ENCODE results near the gene BCAN. TPM values are rescaled to one million over a fixed set of nuclear protein-coding genes. Genes with fewer than 3 reads are reported as not detected.
"Not testable (repeated sequence)": the region's sequence is repeated elsewhere in the genome, so short reads cannot be mapped to it uniquely, and the experiment has no call there.

The BCAN gene
- total and polyA plus RNA-seq, 10 donors: 0.10 to 0.11 TPM; not detected in 8

DNA sequence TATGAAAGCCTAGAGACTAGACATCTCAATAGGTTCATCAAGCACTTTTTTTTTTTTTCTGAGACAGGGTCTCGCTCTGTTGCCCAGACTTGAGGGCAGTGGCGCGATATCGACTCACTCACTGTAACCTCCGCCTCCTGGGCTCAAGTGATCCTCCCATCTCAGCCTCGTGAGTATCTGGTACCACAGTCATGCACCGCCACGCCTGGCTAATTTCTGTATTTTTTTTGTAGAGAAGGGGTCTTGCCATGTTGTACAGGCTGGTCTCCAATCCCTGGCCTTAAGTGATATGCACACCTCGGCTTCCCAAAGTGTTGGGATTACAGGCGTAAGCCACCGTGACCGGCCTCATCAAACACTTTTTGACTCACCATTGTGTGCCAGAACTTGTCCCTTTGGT is 40.0 kb upstream of the BCAN start:
- intact Hi-C loops (cut with DNase I; ENCODE audit: low total_unique reads): loop anchor here (10.0 kb wide), 1 partner anchor 117 kb away; no protein-coding TSS in a partner anchor

DNA sequence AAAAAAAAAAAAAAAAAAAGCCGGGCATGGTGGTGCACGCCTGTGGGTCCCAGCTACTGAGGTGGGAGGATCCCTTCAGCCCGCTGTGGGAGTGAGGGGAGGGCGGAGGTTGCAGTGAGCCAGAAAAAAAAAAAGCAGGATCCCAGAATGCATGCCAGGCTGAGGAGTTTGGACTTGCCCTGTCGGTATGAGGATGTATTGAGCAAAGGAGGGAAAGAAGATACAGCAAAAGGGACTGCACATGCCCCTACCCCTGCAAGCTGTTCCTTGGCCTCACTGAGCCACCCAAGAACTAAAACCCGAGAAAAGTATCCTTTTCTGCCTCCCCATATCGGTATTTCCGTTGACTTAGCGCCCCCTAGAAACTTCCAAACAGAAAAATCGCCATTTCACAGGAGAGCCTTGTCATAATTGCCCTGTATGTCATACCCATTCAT is 39.3 kb upstream of the BCAN start:
- TF ChIP-seq POLR2A (IDR thresholded peaks at IDR 0.05): no peak
- TF ChIP-seq, protein P1, sequence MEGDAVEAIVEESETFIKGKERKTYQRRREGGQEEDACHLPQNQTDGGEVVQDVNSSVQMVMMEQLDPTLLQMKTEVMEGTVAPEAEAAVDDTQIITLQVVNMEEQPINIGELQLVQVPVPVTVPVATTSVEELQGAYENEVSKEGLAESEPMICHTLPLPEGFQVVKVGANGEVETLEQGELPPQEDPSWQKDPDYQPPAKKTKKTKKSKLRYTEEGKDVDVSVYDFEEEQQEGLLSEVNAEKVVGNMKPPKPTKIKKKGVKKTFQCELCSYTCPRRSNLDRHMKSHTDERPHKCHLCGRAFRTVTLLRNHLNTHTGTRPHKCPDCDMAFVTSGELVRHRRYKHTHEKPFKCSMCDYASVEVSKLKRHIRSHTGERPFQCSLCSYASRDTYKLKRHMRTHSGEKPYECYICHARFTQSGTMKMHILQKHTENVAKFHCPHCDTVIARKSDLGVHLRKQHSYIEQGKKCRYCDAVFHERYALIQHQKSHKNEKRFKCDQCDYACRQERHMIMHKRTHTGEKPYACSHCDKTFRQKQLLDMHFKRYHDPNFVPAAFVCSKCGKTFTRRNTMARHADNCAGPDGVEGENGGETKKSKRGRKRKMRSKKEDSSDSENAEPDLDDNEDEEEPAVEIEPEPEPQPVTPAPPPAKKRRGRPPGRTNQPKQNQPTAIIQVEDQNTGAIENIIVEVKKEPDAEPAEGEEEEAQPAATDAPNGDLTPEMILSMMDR (IDR thresholded peaks at IDR 0.05 in 8 of 11, conservative IDR thresholded peaks at IDR 0.05 in 3 of 11): peak in 3 of 11 experiments; percentile 10 to 14 (median 12)
- no peaks in the 10 kb centered on the region for H3K9me3 ChIP-seq
- H3K4me1 ChIP-seq: peaks cover 8 to 50% (median 30%) of the 10 kb centered on the region in 6 donors
- no peak for DNase-seq
- H3K36me3 ChIP-seq: peaks cover 0 to 16% (median 13%) of the 10 kb centered on the region in 6 donors
- no peaks in the 10 kb centered on the region for H3K27me3 ChIP-seq (replicated peaks in 1 of 7)
- no peak overlapping the region for H3K4me3 ChIP-seq
- 38 to 47% (median 40%) methylated on average over 9 to 10 of the region's 10 CpGs for WGBS, 5 donors
- no peak overlapping the region for H3K27ac ChIP-seq
- intact Hi-C loops (cut with DNase I; ENCODE audit: low total_unique reads): loop anchor here (10.0 kb wide), 1 partner anchor 118 kb away; no protein-coding TSS in a partner anchor

More for the DNA sequence above, 40.0 kb upstream of the BCAN start:
- peaks cover 0 to 22% (median 19%) of the 10 kb centered on the region in 6 donors for H3K36me3 ChIP-seq
- DNase-seq: no peak
- no peaks in the 10 kb centered on the region for H3K9me3 ChIP-seq
- H3K27me3 ChIP-seq (replicated peaks in 1 of 7): no peaks in the 10 kb centered on the region
- TF ChIP-seq, protein P1 (IDR thresholded peaks at IDR 0.05 in 8 of 11, conservative IDR thresholded peaks at IDR 0.05 in 3 of 11): no peak
- TF ChIP-seq POLR2AphosphoS5 (IDR thresholded peaks at IDR 0.05): no peak
- no peak for TF ChIP-seq POLR2A (IDR thresholded peaks at IDR 0.05)
- 70 to 78% (median 76%) methylated on average over 12 of the region's 12 CpGs for WGBS, 5 donors
- peaks cover 8 to 43% (median 28%) of the 10 kb centered on the region in 6 donors for H3K4me1 ChIP-seq
- peak overlapping the region; percentile 70 to 89 (median 80) for H3K4me3 ChIP-seq
- H3K27ac ChIP-seq: peak overlapping the region; percentile 71 to 88 (median 79)

DNA sequence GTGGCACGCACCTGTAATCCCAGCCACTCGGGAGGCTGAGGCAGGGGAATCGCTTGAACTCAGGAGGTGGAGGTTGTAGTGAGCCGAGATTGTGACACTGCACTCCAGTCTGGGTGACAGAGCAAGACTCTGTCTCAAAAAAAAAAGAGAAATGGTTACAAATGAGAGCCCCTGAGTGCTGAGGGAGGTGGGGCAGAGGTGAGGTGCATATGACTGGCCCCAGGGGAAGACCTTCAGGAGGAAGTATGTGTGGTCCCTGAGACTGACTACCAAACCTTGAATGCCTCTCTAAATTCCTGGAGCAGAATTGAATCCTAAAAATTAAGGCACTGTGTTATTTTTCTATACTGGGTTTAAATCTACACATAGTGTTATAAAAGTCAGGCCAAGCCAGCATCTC is 34.6 kb upstream of the BCAN start:
- intact Hi-C loops (cut with DNase I; ENCODE audit: low total_unique reads): loop anchor here (5.0 to 10.0 kb wide), 2 partner anchors 123 to 155 kb away; no protein-coding TSS in a partner anchor
- peaks cover 0 to 27% (median 0%) of the 10 kb centered on the region in 7 donors for H3K27me3 ChIP-seq (replicated peaks in 1 of 7)
- peak overlapping the region in 2 of 8 donors; percentile 6 to 22 for H3K27ac ChIP-seq
- DNase-seq, H3K36me3 ChIP-seq, H3K4me3 ChIP-seq, H3K9me3 ChIP-seq: not testable (repeated sequence)
- WGBS, 5 donors: 63 to 75% (median 68%) methylated on average over 4 of the region's 4 CpGs
- H3K4me1 ChIP-seq: peaks cover 6 to 31% (median 18%) of the 10 kb centered on the region in 6 donors

GRCh38 chr1:156608036-156608674 is 33.8 kb upstream of the BCAN start:
- 27 to 35% (median 31%) methylated on average over 7 of the region's 7 CpGs for WGBS, 5 donors
- no peak for DNase-seq
- H3K36me3 ChIP-seq: no peaks in the 10 kb centered on the region
- intact Hi-C loops (cut with DNase I; ENCODE audit: low total_unique reads): loop anchor here (5.0 to 10.0 kb wide), 2 partner anchors 123 to 156 kb away; no protein-coding TSS in a partner anchor
- H3K4me1 ChIP-seq: peaks cover 6 to 25% (median 12%) of the 10 kb centered on the region in 6 donors
- peak overlapping the region in 1 of 8 donors; percentile 6 for H3K27ac ChIP-seq
- H3K27me3 ChIP-seq (replicated peaks in 1 of 7): peaks cover 0 to 35% (median 0%) of the 10 kb centered on the region in 7 donors
- no peaks in the 10 kb centered on the region for H3K9me3 ChIP-seq
- H3K4me3 ChIP-seq: no peak overlapping the region
- TF ChIP-seq, protein P1 (IDR thresholded peaks at IDR 0.05 in 8 of 11, conservative IDR thresholded peaks at IDR 0.05 in 3 of 11): peak; percentile 48 to 86 (median 71)
- TF ChIP-seq POLR2AphosphoS5 (IDR thresholded peaks at IDR 0.05): no peak

All from spleen (tissue), 11 donors.